Glomerular visceral epithelial cell (primary cell): ENCODE results near the gene KANSL2.
"Not testable (repeated sequence)": the region's sequence is repeated elsewhere in the genome, so short reads cannot be mapped to it uniquely, and the experiment has no call there.

Source experiments
- DNase-seq: peaks from one replicate; pipeline ENCODE4 v3.0.0-alpha.2; 2016; ENCODE audit errors: extremely low spot score

Gene KANSL2

DNA sequence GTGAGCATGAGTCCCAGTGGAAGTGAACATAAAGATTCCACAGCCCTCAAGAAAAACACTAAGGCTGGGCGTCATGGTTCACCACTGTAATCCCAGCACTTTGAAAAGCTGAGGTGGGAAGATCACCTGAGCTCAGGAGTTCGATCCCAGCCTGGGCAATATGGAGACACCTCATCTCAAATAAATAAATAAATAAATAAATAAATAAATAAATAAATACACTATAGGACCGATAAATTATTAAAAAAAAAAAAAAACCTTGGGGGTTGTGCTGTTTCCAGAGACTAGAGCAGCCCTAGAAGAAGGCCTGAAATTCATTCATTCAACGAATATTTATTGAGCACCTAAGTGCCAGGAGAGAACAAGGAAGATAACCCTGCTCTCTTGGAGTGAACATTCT lies 1.5 kb upstream of the KANSL2 start:
- no peak for DNase-seq

DNA sequence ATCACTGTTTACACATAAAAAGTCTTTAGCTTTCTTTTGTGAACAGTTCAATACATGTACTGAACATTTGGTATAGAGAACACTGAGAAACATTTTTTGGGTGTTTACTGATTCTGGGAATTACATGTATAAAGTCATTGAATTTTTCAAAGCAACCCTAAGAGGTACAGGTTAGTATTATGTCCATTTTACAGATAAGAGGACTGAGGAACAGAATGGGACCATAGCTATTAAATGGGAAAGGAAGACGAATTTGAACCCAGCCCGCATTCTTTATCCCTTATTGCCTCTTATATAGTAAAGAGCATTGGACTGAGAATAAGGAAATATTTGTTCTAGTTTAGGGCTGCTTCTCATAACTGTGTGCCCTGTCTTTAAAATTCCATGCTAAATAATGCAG lies 889 bp upstream of the KANSL2 start:
- no peak for DNase-seq

DNA sequence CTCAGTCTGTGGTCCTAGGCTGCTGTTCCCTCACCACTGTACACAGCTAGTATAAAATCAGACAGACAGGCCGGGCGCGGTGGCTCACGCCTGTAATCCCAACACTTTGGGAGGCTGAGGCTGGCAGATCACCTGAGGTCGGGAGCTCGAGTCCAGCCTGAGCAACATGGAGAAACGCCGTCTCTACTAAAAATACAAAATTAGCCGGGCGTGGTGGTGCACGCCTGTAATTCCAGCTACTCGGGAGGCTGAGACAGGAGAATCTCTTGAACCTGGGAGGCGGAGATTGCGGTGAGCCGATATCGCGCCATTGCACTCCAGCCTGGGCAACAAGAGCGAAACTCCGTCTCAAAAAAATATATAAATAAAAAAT lies 481 bp upstream of the KANSL2 start:
- not testable (repeated sequence) for DNase-seq

DNA sequence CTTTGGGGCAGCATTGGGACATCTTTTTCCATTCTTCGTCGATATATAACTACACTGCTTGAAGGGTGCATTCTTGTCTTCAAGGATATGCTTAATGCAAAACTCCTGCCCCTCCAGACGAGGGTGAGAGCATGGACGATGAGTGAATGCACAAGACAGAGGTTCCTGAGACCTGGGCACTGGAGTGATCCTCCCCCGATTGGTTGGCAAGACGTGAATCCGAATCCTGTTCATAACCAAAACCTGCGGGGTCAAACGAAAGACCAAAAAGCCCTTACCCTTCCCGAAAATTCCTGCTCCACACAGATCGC lies 684 bp downstream of the KANSL2 start:
- DNase-seq, result peak; percentile 18

DNA sequence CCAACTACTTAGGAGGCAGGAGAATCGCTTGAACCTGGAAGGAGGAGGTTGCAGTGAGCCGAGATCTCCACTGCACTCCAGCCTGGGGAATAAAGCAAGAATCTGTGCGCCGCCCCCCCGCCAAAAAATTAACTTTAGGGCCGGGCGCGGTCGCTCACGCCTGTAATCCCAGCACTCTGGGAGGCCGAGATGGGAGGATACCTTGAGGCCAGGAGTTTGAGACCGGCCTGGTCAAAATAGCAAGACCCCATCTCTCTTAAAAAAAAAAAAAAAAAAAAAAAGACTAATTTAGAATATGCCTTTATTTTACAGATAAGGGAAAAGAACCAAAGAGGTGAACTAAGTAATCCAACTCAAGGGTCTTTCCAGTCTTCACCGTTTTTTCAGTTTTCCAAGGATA lies 1.2 kb downstream of the KANSL2 start:
- DNase-seq, result no peak

DNA sequence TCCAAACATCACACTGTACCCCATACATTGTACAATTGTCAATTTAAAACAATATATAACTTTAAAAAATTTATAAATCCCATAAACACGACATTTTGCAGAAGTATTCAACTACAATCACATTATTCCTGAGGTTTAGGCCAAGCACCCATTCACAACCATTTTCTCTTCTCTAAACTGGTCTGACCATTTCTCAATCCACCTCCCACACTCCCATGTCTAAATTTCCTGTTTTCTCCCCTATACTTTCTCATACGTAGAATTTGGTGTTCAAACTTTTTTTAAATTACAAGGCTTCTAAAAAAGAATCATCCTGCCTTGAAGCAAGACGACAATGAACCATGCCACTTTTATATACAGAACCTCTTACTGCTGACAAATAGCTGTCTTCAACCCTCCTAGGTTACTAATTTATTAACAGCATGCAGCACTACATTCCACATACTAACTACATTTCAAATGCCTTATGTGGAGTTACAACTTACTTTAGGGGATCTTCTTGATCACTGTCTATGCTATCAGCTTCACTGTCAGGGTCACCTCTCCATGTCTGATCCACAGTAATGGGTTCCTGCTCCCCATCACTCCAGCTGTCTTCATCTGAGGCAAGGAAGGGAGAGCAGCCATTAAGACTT lies 3.4 kb downstream of the KANSL2 start:
- no peak for DNase-seq

DNA sequence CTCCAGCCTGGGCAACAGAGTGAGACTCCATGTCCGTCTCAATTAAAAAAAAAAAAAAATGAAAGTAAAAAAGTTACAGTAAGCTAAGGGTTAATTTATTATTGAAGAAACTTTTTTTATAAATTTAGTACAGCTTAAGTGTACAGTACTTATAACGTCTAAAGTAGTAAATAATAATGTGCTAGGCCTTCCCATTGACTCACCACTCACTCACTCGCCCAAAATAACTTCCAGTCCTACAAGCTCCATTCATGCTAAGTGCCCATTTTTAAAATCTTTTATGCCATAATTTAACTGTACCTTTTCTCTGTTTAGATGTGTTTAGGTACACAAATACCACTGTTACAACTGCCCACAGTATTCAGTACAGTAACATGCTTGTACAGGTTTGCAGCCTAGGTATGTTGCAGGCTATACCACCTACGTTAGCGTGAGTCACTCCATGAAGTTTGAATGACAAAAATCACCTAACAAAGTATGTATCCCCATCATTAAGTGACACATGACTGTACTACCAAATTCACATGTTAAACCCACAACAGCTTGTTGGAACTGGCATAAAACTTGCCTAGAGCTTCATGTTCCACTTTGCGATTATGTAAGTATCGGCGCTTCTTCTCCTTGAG lies 10.7 kb downstream of the KANSL2 start:
- no peak for DNase-seq

DNA sequence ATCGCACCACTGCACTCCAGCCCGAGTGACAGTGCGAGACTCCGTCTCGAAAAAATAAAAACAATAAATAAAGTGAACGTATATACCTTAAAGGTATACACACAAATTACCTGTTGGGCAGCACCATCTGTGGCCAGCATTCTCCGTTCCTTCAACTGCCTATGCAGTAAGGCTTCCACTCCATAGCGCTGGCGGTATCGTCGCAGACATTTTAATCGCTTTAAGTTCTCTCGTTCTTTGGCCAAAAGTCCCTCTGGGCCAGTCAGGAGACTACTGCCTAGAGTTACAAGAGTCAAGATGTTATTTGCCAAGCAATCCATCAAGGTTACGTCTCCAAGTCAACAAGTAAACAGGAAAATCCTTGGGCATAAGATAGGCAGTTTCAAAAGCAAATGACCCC lies 13.0 kb downstream of the KANSL2 start:
- no peak for DNase-seq

DNA sequence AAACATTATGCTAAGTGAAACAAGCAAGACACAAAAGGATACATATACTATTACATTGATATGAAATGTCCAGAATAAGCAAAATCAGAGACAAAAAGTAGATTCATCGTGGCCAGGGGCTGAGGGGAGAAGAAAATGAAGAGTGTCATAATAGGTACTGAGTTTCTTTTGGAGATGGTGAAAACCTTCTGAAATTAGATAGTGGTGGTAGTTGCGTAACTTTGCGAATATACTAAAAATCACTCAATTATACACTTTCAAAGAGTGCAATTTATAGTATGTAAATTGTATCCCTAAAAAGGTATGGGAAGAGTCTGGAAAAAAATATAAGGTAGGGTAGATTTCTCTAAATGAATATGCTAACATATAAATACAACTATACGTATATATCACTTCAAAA lies 22.2 kb downstream of the KANSL2 start:
- no peak for DNase-seq

DNA sequence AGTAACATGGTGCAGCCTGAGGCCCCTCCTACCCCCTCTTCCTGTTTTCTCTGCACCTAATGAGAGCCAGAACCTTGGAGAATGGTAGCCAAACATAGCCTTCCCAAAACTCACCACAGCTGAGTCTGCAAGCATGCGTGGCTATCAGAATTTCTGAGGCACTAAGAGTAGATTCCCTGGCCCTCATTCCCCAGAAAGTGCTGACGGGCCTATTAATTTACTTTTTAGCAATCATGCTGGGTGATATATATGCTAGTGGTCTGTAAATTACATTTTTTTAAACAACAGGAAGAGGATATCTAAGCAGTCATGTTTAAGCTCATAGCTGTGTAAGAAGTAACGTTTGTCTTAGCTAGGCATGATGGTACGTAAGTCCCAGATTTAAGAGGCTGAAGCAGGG lies 30.4 kb downstream of the KANSL2 start:
- no peak for DNase-seq

DNA sequence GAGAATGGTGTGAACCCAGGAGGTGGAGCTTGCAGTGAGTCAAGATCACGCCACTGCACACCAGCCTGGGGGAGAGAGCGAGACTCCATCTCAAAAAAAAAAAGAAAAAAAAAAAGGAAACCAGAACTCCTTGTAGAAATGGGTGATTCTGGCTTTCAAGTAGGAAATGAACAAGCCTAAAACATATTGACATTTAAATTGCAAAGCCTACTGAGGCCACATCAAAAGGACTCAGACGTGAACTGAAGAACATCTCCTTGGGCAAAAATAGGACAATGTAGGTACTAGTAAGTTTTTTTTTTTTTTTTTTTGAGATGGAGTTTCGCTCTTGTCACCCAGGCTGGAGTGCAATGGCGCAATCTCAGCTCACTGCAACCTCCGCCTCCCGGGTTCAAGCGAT lies 36.7 kb downstream of the KANSL2 start:
- DNase-seq, result not testable (repeated sequence)

DNA sequence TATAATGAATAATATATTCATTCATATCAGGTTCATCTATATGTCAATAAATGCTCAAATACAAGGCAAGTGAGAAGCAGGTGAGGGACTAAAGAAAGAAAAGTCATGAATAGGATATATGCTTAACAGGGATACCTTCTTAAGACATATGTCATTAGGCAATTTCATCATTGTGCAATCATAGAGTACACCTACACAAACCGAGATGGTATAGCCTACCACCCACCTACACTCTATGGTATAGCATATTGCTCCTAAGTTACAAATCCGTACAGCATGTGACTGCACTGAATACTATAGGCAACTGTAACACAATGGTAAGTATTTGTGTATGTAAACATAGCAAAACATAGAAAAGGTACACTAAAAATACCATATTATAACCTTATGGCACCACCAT lies 39.0 kb downstream of the KANSL2 start:
- DNase-seq, result no peak

DNA sequence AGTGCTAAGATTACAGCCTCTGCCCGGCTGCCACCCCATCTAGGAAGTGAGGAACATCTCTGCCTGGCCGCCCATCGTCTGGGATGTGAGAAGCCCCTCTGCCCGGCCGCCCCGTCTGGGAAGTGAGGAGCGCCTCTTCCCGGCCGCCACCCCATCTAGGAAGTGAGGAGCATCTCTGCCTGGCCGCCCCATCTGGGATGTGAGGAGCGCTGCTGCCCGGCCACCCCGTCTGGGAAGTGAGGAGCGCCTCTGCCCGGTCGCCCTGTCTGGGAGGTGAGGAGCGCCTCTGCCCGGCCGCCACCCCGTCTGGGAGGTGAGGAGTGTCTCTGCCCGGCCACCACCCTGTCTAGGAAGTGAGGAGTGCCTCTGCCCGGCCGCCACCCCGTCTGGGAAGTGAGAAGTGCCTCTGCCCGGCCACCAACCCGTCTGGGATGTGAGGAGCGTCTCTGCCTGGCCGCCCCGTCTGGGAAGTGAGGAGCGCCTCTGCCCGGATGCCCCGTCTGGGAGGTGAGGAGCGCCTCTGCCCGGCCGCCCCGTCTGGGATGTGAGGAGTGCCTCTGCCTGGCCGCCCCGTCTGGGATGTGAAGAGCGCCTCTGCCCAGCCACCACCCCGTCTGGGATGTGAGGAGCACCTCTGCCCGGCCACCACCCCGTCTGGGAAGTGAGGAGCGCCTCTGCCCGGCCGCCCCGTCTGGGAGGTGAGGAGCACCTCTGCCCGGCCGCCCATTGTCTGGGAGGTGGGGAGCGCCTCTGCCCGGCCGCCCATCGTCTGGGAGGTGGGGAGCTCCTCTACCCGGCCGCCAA lies 40.1 kb downstream of the KANSL2 start:
- not testable (repeated sequence) for DNase-seq

DNA sequence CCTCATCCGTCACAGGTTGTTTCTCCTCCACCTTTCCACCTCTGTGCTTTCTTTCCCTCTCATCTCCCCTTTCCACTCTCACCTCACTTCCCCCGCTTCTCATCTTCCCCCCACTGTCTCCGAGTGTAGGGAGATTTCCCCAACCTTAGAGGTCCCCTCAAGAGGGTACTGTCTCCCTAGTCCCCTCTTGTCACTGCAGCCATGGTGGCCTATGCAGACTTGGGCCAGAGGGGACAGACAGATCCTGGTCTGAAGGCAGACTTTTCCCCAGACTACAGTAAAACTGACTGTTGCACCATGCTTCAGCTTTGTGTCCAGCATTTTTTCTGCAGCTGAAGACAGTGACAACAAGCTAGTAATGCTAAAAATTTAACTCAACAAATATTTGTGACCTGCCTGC lies 41.2 kb downstream of the KANSL2 start:
- no peak for DNase-seq

DNA sequence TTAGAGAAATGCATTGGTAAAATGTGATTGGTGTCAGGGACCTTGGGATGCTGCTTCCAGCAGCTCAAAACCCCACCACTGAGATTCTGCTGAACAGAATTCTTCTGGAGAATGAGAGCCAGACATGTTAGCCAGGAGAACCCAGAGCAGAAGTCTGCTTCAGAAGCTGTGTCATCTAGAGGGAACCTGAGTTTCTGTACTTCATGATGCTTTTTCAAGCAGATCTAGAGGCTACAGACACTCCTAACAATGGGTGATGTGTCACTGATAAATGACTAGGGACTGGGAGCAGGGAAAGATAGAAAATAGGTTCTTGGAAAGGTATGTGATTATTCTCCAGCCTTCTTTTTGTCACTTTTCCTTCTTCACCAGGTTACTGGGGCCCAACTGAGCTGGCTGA lies 41.6 kb downstream of the KANSL2 start:
- no peak for DNase-seq

DNA sequence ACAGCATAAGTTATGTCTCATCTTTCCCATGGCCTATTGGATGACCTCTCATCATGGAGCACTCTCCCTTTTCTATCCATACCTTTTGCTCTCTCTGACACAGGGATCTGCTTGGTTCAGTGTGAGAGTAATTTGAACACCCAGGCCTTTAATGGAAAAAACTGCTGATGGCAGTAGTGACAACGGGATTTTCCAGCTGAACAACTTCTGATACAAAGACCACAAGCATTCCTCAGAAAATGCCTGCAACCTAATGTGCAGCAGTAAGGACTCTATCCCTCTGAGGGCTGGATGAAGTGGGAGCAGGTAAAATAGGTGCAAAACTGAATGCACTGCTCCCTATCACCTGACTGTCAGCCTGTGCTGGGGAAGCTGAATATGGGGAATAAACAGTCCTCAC lies 51.0 kb downstream of the KANSL2 start:
- no peak for DNase-seq

DNA sequence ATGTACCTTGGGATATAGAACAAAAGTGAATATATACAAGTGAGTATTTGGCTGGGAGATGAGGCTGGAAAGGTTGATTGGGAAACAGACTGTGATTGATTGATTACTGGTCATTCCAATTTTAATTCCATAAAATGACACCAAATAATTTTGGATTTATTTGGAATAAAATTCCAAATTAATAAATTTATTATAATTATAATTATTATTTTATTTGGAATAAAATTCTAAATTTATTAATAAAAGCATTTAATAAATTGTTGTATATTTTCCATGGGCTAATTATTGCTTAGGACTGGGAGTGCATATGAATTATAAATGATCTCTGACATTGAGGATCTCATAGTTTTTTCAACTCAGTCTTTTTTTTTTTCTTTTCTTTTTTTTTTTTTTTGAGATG lies 51.7 kb downstream of the KANSL2 start:
- no peak for DNase-seq

DNA sequence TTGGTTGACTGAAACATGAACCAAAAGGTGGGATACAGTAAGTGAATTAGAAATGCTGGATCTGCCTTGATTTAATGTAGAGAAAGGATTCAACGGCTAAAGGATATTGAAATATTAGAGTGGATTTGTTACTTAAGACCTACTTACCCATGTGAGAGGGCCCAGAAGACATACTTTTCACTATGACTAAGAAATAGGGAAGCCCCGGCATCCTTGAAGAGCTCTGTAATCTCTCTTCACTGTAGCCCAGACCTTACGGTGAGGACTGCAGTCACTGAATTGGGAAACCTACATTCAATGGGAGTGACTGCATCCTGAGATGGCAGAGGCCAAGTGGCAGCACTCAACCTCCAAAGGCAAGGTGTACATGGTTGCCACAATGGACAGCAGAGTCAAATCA lies 52.5 kb downstream of the KANSL2 start:
- no peak for DNase-seq

DNA sequence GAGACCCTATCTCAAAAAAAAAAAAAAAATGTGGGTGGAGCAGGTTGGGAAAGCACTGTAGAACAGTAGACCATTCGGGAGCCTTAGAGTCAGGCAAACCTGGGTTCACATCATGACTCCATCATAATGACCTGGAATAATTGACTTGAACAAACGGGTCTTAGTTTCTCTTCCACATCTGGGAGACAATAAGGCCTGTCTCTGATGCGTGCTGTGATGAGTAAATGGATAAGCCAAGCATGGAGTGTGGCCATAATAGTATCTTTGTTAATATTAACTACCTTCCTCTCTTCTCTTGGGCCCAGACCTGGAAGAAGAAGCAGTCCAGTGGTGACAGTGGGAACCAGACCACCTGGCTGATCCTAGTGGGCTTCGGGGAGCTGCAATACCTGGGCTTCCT lies 54.5 kb downstream of the KANSL2 start:
- DNase-seq, result no peak

DNA sequence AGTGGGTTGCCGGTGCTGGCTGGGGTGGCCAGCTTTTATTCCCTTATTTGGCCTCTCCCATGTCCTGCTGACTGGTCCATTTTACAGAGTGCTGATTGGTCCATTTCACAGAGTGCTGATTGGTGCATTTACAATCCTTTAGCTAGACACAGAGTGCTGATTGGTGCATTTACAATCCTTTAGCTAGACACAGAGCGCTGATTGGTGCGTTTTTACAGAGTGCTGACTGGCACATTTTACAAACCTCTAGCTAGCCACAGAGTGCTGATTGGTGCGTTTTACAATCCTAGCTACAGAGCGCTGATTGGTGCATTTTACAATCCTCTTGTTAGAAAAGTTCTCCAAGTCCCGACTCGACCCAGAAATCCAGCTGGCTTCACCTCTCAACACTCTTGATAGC lies 59.0 kb downstream of the KANSL2 start:
- not testable (repeated sequence) for DNase-seq

DNA sequence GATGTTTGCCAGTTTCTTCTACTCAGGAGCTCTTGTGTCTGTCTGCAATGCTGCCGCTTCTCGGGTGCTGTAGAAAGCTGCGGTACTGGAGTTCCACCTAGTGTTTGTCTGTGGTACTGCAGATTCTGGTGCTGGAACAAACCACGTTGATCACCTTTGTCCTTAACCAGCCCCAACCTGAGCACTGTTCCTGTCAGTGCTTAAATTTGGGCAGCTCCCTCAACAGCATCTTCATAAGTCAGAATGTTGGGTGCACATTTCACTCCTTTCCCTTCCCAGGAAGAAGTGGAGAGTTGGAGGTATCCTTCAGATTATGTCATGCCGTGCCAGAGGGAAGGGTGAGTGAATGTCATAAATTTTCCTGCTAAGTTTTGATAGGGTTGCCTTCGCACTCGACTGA lies 63.5 kb downstream of the KANSL2 start:
- DNase-seq, result peak; percentile 68

DNA sequence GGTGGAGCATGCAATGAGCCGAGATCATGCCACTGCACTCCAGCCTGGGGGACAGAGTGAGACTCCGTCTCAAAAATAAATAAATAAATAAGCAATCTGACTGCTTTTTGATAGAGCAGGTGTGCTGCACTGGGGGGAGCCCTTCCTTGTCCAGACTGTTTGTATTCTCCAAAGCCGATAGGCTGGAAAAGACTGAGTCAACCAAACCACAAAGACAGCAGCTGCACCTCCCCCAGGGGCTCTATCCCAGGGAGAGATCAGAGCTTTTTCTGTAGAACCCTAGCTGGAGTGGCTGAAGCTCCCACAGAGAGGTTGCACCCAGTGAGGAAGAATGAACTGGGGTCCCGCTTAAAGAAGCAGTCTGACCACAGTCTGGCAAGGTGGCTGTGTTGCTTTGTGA lies 66.4 kb downstream of the KANSL2 start:
- DNase-seq, result peak; percentile 20

DNA sequence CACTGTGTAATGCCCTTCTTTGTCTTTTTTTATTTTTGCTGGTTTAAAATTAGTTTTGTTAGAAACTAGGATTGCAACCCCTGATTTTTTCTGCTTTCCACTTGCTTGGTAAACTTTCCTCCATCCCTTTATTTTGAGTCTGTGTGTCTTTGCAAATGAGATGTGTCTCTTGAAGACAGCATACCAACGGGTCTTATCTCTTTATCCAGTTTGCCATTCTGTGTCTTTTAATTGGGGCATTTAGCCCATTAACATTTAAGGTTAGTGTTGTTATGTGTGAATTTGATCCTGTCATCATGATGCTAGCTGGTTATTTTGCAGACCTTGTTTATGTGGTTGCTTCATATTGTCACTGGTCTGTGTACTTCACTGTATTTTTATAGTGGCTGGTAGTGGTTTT lies 68.7 kb downstream of the KANSL2 start:
- no peak for DNase-seq
